Amniotic epithelial cell (primary cell): ENCODE results near the gene B3GNT8.
"Not testable (repeated sequence)": the region's sequence is repeated elsewhere in the genome, so short reads cannot be mapped to it uniquely, and the experiment has no call there.

Experiments used
- DNase-seq: peaks from one replicate; pipeline ENCODE4 v3.0.0-alpha.2; 2010; ENCODE audit warnings: low read depth

Gene B3GNT8

GRCh38 chr19:41435936-41436673 lies 8.9 kb upstream of the B3GNT8 start:
- no peak for DNase-seq

- not testable (repeated sequence) for DNase-seq
Measured at GRCh38 chr19:41435376-41435775, 8.2 kb upstream of the B3GNT8 start.

GRCh38 chr19:41434450-41434849 lies 7.3 kb upstream of the B3GNT8 start:
- no peak for DNase-seq

- no peak for DNase-seq
Measured at GRCh38 chr19:41433171-41433570, 6.0 kb upstream of the B3GNT8 start.

- DNase-seq, result peak; percentile 64
Measured at GRCh38 chr19:41431426-41432386, 4.5 kb upstream of the B3GNT8 start.

- DNase-seq, result no peak
Measured at GRCh38 chr19:41430922-41431321, 3.7 kb upstream of the B3GNT8 start.

DNA sequence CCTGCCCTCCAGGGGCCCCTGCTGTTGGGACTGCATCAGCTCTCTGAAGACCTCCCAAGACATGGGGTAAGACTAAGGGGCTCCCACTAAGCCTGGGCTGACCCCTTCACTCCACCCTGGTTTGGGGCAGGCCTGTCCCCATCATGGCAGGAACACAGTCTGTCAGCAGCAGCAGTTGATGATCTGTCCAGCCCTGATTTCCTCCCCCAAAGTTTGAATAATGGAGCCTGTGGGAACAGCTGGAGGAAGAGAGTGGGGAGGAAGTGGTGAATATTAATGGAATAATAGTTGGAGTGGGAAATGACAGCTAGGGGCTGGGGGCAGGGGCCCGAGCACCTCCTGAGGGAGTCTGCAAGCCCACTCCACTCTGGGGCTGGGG lies 1.3 kb upstream of the B3GNT8 start:
- no peak for DNase-seq

DNA sequence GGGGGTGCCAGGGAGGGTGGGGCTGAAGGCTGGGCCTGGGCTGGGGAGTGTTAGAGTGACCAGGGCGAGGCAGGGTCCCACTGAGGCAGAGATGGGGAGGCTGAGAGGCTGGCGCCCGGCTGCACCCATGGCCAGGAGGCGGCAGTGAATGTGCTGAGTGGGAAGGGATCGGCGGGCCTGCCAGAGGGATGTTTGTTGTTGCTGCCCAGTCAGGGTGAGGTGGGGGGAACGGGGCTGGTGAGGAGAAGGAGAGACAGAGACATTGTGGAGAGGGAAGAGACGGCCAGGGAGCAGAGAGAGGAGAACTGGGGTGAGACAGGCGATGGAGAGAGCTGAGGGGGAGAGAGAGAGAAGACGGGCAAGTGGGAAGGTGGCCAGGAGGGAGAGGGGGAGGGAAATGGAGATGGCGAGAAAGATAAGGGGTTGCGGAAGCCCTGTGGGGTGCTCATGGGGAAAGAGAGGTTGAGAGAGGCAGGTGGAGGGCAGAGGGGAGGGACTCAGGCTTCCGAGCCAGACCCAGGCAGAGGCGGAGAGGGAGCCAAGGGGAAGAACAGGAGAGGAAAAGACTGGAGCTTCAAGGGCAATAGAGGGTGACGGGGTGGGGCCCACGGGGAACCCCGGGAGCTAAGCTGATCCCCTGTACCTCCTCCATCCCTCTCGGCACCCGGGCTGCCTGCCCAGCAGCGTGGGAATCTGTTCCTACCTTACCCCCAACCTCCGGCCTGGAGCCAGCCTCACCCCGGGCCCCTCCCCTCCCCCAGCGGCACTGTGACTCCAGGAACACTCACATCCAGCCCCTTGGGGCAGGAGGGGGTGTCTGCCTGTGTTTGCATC lies 690 bp upstream of the B3GNT8 start:
- DNase-seq, result peak; percentile 73

DNA sequence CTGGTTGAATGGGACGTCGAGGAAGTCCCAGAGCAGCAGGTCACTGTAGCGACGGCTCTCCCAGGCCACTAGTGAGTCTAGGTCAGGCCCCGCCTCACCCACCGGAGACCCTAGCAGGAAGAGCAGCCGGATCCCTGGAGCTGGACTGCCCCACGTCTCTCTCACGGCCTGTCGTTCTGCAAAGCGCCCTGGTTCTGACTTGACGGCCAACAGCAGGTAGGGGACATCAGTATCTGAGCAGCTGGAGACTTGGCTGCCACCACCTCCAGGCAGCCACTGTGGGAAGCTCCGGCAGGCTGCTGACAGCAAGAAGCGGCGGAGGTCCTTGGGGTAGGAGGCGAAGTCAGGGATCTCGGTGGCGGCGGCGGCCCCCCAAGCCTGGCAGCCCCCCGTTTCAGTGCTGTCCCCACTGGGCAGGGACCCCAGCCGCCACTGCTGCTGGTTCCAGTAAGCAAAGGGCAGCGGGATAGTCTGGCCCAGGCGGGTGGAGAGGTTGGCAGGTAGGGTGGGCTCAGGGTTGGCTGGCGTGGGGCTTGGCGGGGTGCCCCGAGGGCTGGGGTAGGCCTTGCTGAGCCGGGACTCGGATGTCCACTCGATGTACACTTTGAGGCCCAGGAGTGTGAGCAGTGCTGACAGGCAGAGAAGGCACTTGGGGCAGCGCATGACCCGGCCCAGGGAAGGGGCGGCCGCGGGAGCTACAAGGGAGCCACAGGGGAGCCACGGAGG lies 895 bp downstream of the B3GNT8 start:
- no peak for DNase-seq

GRCh38 chr19:41425174-41426115 lies 1.7 kb downstream of the B3GNT8 start:
- no peak for DNase-seq

GRCh38 chr19:41424335-41425173 lies 2.6 kb downstream of the B3GNT8 start:
- no peak for DNase-seq

DNA sequence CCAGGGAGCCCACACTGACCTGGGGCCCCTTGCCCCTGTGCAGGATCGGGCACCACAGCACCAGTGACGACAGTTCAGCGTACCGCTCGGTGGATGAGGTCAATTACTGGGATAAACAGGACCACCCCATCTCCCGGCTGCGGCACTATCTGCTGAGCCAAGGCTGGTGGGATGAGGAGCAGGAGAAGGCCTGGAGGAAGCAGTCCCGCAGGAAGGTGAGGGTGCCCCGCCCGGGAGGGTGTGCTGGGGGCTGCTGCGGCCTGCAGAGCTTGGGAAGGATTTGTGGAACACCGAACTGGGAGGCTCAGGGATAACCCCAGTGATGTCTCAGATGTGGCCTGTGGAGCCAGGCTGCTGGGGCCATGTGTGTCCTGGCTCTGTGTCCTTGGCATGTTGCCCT lies 4.2 kb downstream of the B3GNT8 start:
- no peak for DNase-seq

- DNase-seq, result no peak
Measured at GRCh38 chr19:41422456-41422855, 4.7 kb downstream of the B3GNT8 start.

GRCh38 chr19:41421973-41422372 lies 5.2 kb downstream of the B3GNT8 start:
- DNase-seq, result no peak

- DNase-seq, result no peak
Measured at GRCh38 chr19:41421314-41421713, 5.9 kb downstream of the B3GNT8 start.

DNA sequence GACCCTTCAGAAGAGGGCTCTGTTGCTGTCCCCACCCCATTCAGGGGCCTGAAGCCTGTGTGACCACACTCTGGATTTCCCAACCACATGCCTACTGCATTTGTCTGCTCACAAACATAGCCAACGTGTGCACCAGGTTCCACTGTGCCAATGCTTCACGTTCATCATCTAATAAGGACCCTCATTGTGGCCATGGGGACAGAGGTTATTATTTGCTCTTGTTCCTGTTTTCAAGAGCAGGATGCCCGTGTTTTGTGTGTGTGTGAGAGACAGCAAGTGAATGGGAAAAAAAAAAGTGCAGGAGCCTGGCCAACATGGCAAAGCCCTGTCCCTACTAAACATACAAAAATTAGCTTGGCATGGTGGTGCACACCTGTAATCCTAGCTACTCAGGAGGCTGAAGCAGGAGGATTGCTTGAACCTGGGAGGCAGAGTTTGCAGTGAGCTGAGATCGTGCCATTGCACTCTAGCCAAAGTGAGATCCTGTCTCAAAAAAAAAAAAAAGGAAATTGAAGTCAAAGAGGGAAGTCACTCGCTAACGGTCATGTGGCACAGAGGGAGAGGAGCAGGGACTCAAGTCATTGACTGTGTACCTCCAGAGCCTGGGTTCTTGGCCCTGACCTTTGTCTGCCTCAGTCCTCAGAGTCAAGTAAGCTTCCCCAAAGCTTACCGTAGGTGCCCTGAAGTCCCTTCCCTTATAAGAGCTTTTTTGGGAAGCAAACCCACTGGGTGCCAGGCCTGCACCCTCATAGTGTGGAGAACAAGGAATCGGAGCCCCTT lies 6.9 kb downstream of the B3GNT8 start:
- no peak for DNase-seq

GRCh38 chr19:41416194-41416674 lies 10.9 kb downstream of the B3GNT8 start:
- DNase-seq, result no peak

- DNase-seq, result no peak
Measured at GRCh38 chr19:41415154-41415571, 12.0 kb downstream of the B3GNT8 start.

DNA sequence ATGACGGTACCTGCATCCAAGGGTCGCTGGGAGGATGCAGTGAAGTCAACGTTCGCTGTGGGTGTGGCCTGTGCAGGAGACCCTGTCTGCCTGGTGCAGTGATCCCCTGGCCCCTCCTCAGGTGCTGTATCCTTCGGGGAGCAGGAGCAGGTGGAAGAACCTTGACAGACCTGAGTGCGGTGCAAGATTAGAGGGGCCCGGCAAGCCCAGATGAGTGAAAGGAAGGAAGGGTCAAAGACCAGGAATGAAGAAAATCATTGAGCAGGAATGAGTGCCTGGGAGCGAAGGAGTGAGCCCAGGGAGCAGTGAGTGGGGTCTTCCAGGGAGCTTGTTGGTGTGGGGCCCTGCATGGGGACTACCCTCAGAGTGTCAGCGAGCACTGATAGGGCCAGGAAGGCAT lies 12.7 kb downstream of the B3GNT8 start:
- DNase-seq, result no peak
